Measurements from ENCODE around the gene SMYD4.

Gene SMYD4

DNA sequence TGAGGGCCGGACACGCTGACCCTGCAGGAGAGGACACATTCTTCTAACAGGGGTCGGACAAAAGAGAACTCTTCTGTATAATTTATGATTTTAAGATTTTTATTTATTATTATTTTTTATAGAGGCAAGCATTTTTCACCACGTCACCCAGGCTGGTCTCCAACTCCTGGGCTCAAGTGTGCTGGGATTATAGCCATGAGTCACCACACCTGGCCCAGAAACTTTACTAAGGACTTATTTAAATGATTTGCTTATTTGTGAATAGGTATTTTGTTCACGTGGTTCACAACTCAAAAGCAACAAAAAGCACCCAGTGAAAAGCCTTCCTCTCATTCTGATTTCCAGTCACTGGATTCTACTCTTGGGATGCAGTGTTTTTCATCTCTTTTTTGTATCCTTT, 70.2 kb downstream of the SMYD4 start:
- H3K4me3 ChIP-seq (ENCODE audit: low read depth, low read length) = no peak overlapping the region
- no peaks in the 10 kb centered on the region; a peak in 1 of 3 replicates for H3K36me3 ChIP-seq (ENCODE audit: control insufficient read depth in 2 of 2, insufficient read depth in 1 of 2, low read length in 2 of 2)
- ChIA-PET POLR2A (no interaction called here), CTCF (no interaction called here)
- peaks cover 6% of the 10 kb centered on the region for H3K4me1 ChIP-seq (ENCODE audit: control insufficient read depth, insufficient read depth, low read length)
- TF ChIP-seq, protein P1, sequence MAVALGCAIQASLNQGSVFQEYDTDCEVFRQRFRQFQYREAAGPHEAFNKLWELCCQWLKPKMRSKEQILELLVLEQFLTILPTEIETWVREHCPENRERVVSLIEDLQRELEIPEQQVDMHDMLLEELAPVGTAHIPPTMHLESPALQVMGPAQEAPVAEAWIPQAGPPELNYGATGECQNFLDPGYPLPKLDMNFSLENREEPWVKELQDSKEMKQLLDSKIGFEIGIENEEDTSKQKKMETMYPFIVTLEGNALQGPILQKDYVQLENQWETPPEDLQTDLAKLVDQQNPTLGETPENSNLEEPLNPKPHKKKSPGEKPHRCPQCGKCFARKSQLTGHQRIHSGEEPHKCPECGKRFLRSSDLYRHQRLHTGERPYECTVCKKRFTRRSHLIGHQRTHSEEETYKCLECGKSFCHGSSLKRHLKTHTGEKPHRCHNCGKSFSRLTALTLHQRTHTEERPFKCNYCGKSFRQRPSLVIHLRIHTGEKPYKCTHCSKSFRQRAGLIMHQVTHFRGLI (tag by site-specific recombination; IDR thresholded peaks at IDR 0.05) = no peak
- no peak for TF ChIP-seq ZNF560 (tag by site-specific recombination; IDR thresholded peaks at IDR 0.05; ENCODE audit: borderline replicate concordance)
- H3K9me3 ChIP-seq (ENCODE audit: control insufficient read depth, insufficient read depth, low read depth, low read length) = no peaks in the 10 kb centered on the region
- no peak overlapping the region for H3K27ac ChIP-seq (ENCODE audit: extremely low read depth, low read depth, low read length)

DNA sequence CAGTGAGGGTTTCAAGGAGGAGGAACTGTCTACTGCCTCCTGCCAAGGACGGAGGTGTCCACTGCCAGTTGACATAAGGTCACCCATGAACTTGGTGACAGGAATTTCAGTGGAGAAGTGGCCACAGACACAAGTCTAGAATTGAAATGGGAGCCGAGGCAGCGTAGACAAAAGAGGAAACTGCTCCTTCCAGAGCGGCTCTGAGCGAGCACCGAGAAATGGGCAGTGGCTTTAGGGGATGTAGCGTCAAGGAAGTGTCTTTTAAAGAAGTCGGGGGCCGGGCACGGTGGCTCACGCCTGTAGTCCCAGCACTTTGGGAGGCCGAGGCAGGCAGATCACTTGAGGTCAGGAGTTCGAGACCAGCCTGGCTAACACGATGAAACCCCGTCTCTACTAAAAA, 70.9 kb downstream of the SMYD4 start:
- CTCF ChIA-PET = no interaction called here

DNA sequence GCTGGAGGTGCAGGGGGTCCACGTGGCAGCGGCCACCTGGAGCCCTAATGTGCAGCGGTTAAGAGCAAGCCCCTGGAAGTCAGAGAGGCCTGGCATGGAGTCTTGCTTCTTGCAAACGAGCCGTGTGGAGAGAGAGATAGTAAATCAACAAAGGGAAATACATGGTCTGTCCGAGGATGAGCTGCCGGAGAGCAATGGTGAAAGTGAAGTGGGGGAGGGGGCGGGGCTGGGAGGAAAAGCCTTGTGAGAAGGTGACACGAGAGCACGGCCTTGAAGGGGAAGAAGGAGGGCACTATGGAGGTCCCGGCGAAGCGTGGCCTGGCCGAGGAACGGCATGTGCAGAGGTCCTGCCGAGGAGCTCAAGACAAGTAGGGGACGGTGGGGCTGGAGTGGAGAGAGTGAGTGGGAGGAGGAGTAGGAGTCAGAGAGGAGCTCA, 73.9 kb downstream of the SMYD4 start:
- H3K4me1 ChIP-seq (ENCODE audit: control insufficient read depth, insufficient read depth, low read length) = no peaks in the 10 kb centered on the region
- no peaks in the 10 kb centered on the region; a peak in 1 of 3 replicates for H3K36me3 ChIP-seq (ENCODE audit: control insufficient read depth in 2 of 2, insufficient read depth in 1 of 2, low read length in 2 of 2)
- ChIA-PET CTCF (interaction anchor here (0.7 to 1.5 kb wide), 3 partner anchors 10 to 35 kb away, joined by 3 to 4 read pairs (median 3); no protein-coding TSS in a partner anchor), POLR2A (interaction anchor here (0.6 to 1.3 kb wide), 4 partner anchors 11 to 166 kb away, joined by 3 to 5 read pairs (median 4); no protein-coding TSS in a partner anchor)
- H3K4me3 ChIP-seq (ENCODE audit: low read depth, low read length) = no peak overlapping the region
- no peaks in the 10 kb centered on the region for H3K9me3 ChIP-seq (ENCODE audit: control insufficient read depth, insufficient read depth, low read depth, low read length)
- no peak overlapping the region for H3K27ac ChIP-seq (ENCODE audit: extremely low read depth, low read depth, low read length)
- TF ChIP-seq ZNF549 (tag by site-specific recombination; IDR thresholded peaks at IDR 0.05) = no peak
- TF ChIP-seq ZNF366 (tag by site-specific recombination; conservative IDR thresholded peaks at IDR 0.05) = no peak
- TF ChIP-seq ZNF404 (tag by site-specific recombination; IDR thresholded peaks at IDR 0.05) = no peak
- no peak for TF ChIP-seq ZNF596 (tag by site-specific recombination; IDR thresholded peaks at IDR 0.05)
- TF ChIP-seq ZNF610 (tag by site-specific recombination; IDR thresholded peaks at IDR 0.05; ENCODE audit: borderline replicate concordance) = no peak
- 0 out of 2 replicates have a peak, but pooled peaks have one; percentile 27 for TF ChIP-seq GLIS2 (tag by site-specific recombination; IDR thresholded peaks at IDR 0.05)
- no peak for TF ChIP-seq ZNF560 (tag by site-specific recombination; IDR thresholded peaks at IDR 0.05; ENCODE audit: borderline replicate concordance)
- peak; percentile 38; the same call in 1 of the 2 replicates for TF ChIP-seq ZFHX2 (tag by site-specific recombination; conservative IDR thresholded peaks at IDR 0.05)
- TF ChIP-seq ZNF341 (tag by site-specific recombination; IDR thresholded peaks at IDR 0.05; ENCODE audit: low read depth) = no peak
- TF ChIP-seq ZNF311 (tag by site-specific recombination; IDR thresholded peaks at IDR 0.05; ENCODE audit: borderline replicate concordance) = no peak
- TF ChIP-seq ZNF561 (tag by site-specific recombination; IDR thresholded peaks at IDR 0.05; ENCODE audit: borderline replicate concordance) = no peak
- no peak for TF ChIP-seq ZNF571 (tag by site-specific recombination; IDR thresholded peaks at IDR 0.05)
- no peak for TF ChIP-seq ZNF707 (tag by site-specific recombination; IDR thresholded peaks at IDR 0.05)
- TF ChIP-seq EGR2 (tag by site-specific recombination; IDR thresholded peaks at IDR 0.05; ENCODE audit: low read depth) = no peak

More for the DNA sequence above, 70.9 kb downstream of the SMYD4 start:
- Histone ChIP-seq H3K4me1 (ENCODE audit: control insufficient read depth, insufficient read depth, low read length) (peaks cover 6% of the 10 kb centered on the region), H3K9me3 (ENCODE audit: control insufficient read depth, insufficient read depth, low read depth, low read length) (no peaks in the 10 kb centered on the region), H3K4me3 (ENCODE audit: low read depth, low read length) (no peak overlapping the region), H3K36me3 (ENCODE audit: control insufficient read depth in 2 of 2, insufficient read depth in 1 of 2, low read length in 2 of 2) (no peaks in the 10 kb centered on the region; a peak in 1 of 3 replicates), H3K27ac (ENCODE audit: extremely low read depth, low read depth, low read length) (no peak overlapping the region)
- POLR2A ChIA-PET = no interaction called here
- TF ChIP-seq EGR2 (tag by site-specific recombination; IDR thresholded peaks at IDR 0.05; ENCODE audit: low read depth) = no peak
- TF ChIP-seq REPIN1 (tag by site-specific recombination; IDR thresholded peaks at IDR 0.05; ENCODE audit: low read depth) = no peak
- TF ChIP-seq, protein P2, sequence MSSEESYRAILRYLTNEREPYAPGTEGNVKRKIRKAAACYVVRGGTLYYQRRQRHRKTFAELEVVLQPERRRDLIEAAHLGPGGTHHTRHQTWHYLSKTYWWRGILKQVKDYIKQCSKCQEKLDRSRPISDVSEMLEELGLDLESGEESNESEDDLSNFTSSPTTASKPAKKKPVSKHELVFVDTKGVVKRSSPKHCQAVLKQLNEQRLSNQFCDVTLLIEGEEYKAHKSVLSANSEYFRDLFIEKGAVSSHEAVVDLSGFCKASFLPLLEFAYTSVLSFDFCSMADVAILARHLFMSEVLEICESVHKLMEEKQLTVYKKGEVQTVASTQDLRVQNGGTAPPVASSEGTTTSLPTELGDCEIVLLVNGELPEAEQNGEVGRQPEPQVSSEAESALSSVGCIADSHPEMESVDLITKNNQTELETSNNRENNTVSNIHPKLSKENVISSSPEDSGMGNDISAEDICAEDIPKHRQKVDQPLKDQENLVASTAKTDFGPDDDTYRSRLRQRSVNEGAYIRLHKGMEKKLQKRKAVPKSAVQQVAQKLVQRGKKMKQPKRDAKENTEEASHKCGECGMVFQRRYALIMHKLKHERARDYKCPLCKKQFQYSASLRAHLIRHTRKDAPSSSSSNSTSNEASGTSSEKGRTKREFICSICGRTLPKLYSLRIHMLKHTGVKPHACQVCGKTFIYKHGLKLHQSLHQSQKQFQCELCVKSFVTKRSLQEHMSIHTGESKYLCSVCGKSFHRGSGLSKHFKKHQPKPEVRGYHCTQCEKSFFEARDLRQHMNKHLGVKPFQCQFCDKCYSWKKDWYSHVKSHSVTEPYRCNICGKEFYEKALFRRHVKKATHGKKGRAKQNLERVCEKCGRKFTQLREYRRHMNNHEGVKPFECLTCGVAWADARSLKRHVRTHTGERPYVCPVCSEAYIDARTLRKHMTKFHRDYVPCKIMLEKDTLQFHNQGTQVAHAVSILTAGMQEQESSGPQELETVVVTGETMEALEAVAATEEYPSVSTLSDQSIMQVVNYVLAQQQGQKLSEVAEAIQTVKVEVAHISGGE (tag by site-specific recombination; conservative IDR thresholded peaks at IDR 0.05; ENCODE audit: low read depth) = no peak
- TF ChIP-seq, protein P3, sequence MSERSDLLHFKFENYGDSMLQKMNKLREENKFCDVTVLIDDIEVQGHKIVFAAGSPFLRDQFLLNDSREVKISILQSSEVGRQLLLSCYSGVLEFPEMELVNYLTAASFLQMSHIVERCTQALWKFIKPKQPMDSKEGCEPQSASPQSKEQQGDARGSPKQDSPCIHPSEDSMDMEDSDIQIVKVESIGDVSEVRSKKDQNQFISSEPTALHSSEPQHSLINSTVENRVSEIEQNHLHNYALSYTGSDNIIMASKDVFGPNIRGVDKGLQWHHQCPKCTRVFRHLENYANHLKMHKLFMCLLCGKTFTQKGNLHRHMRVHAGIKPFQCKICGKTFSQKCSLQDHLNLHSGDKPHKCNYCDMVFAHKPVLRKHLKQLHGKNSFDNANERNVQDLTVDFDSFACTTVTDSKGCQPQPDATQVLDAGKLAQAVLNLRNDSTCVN (tag by site-specific recombination; optimal IDR thresholded peaks at IDR 0.05) = no peak
- TF ChIP-seq GLIS2 (tag by site-specific recombination; IDR thresholded peaks at IDR 0.05) = no peak
- no peak for TF ChIP-seq TCF7L2 (IDR thresholded peaks at IDR 0.05; ENCODE audit: borderline replicate concordance, low read depth, low read length)
- TF ChIP-seq ZFP3 (tag by site-specific recombination; IDR thresholded peaks at IDR 0.05; ENCODE audit: low read depth) = no peak
- TF ChIP-seq ZNF169 (tag by site-specific recombination; IDR thresholded peaks at IDR 0.05) = no peak
- TF ChIP-seq ZNF571 (tag by site-specific recombination; IDR thresholded peaks at IDR 0.05) = no peak
- no peak for TF ChIP-seq ZNF184 (tag by site-specific recombination; IDR thresholded peaks at IDR 0.05)
- no peak for TF ChIP-seq KLF10 (tag by site-specific recombination; IDR thresholded peaks at IDR 0.05)

Data from HEK293 (cell line).